SU-DHL-6 (cell line): ENCODE data around the gene MAP3K7.

Source experiments
- EZH2phosphoT487 ChIP-seq: fragments of 200-600 bp; sonication (generic), shearing (Covaris generic); conservative IDR thresholded peaks from 2 replicates; pipeline ENCODE4 v1.6.1; 2018; ENCODE audit warnings: mild to moderate bottlenecking, antibody characterized with exemption, low read length, moderate library complexity, mixed read lengths
- TF ChIP-seq, protein P1 (sequence below): fragments of 200-600 bp; sonication (generic); IDR thresholded peaks from one replicate; pipeline ENCODE4 v1.5.1; 2017; ENCODE audit warnings: antibody characterized with exemption, mild to moderate bottlenecking, low read length, moderate library complexity; ENCODE audit not compliant: insufficient read depth, poor library complexity, severe bottlenecking

DNA sequence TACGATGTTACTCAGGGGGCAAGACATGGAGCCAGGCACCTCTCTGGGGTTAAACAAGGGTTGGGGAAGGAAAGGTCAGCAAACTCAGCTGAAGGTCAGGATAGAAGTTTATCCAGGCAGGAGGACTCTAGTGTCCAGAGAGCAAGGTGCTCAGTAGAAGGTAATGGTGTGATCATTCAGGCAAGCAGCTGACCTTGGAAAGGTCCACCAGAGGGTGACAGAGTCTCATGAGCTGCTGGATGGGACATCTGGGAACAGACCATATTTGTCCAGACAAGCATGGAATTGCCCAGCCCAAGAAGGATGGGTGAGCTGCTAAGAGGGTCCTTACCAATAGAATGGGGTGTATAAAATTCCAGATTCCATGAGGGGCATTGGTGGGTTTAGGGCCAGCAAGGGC, 89.5 kb downstream of the MAP3K7 start:
- TF ChIP-seq, protein P1, sequence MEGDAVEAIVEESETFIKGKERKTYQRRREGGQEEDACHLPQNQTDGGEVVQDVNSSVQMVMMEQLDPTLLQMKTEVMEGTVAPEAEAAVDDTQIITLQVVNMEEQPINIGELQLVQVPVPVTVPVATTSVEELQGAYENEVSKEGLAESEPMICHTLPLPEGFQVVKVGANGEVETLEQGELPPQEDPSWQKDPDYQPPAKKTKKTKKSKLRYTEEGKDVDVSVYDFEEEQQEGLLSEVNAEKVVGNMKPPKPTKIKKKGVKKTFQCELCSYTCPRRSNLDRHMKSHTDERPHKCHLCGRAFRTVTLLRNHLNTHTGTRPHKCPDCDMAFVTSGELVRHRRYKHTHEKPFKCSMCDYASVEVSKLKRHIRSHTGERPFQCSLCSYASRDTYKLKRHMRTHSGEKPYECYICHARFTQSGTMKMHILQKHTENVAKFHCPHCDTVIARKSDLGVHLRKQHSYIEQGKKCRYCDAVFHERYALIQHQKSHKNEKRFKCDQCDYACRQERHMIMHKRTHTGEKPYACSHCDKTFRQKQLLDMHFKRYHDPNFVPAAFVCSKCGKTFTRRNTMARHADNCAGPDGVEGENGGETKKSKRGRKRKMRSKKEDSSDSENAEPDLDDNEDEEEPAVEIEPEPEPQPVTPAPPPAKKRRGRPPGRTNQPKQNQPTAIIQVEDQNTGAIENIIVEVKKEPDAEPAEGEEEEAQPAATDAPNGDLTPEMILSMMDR, result no peak
- TF ChIP-seq EZH2phosphoT487, result no peak
